Type B pancreatic cell (in vitro differentiated cells): ENCODE data around the gene LRRN2. TPM values are rescaled to one million over a fixed set of nuclear protein-coding genes. Genes with fewer than 3 reads are reported as not detected.

Experiments used
- DNase-seq: peaks from one replicate; pipeline ENCODE4 v3.0.0; 2021; ENCODE audit warnings: mixed read lengths; ENCODE audit not compliant: unreplicated experiment; ENCODE audit errors: extremely low spot score
- H3K27ac Mint-ChIP-seq: 2 replicates; pipeline ENCODE4 v1.8.0; 2021; ENCODE audit warnings: mild to moderate bottlenecking, mixed read lengths
- H3K27me3 Mint-ChIP-seq: 2 replicates; pipeline ENCODE4 v1.8.0; 2021; ENCODE audit warnings: mixed read lengths
- H3K36me3 Mint-ChIP-seq: 2 replicates; pipeline ENCODE4 v1.8.0; 2021; ENCODE audit warnings: mixed read lengths
- H3K4me1 Mint-ChIP-seq: one replicate; pipeline ENCODE4 v1.8.0; 2021; ENCODE audit warnings: mixed read lengths; ENCODE audit not compliant: unreplicated experiment
- H3K4me3 Mint-ChIP-seq: 2 replicates; pipeline ENCODE4 v1.8.0; 2021; ENCODE audit warnings: mild to moderate bottlenecking, mixed read lengths
- H3K9me3 Mint-ChIP-seq: 2 replicates; pipeline ENCODE4 v1.8.0; 2021; ENCODE audit warnings: mixed read lengths
- total RNA-seq: library from RNA; stranded (reverse); gene quantifications from 2 replicates; pipeline ENCODE4 v1.2.1, GENCODE V29; 2021; ENCODE audit warnings: low replicate concordance
- TF ChIP-seq, protein P1 (sequence below): fragments of 200-600 bp; sonication (generic); conservative IDR thresholded peaks from 2 replicates; pipeline ENCODE4 v1.5.0; 2021; ENCODE audit warnings: antibody characterized with exemption, mild to moderate bottlenecking

Gene LRRN2
- total RNA-seq, 1 donor from 2014 or later = 19.0 TPM

DNA sequence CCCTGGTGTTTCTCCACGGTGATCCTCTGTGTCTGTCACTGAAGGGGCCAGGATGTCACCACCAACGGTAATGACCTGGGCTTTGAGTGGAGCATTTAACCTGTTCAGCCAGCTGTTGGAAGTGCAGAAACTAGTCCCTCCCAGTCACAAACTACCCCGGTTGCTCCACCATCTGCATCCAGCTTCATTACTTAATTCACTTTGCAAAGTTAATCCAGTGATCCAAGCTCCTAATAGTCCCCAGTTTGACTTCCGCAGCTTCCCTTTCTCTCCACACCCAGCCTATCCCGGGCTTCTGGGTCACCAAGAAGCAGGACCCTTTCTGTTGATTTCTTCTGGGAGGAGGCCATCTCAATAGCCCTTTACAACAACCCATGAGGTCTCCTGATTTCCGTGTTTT, 105.9 kb downstream of the LRRN2 start:
- H3K36me3 Mint-ChIP-seq = no peaks in the 10 kb centered on the region
- no peaks in the 10 kb centered on the region for H3K9me3 Mint-ChIP-seq
- peaks cover 12% of the 10 kb centered on the region for H3K27me3 Mint-ChIP-seq
- H3K4me3 Mint-ChIP-seq = no peak overlapping the region
- H3K4me1 Mint-ChIP-seq = peaks cover 33% of the 10 kb centered on the region
- no peak for DNase-seq
- no peak overlapping the region for H3K27ac Mint-ChIP-seq
- TF ChIP-seq, protein P1, sequence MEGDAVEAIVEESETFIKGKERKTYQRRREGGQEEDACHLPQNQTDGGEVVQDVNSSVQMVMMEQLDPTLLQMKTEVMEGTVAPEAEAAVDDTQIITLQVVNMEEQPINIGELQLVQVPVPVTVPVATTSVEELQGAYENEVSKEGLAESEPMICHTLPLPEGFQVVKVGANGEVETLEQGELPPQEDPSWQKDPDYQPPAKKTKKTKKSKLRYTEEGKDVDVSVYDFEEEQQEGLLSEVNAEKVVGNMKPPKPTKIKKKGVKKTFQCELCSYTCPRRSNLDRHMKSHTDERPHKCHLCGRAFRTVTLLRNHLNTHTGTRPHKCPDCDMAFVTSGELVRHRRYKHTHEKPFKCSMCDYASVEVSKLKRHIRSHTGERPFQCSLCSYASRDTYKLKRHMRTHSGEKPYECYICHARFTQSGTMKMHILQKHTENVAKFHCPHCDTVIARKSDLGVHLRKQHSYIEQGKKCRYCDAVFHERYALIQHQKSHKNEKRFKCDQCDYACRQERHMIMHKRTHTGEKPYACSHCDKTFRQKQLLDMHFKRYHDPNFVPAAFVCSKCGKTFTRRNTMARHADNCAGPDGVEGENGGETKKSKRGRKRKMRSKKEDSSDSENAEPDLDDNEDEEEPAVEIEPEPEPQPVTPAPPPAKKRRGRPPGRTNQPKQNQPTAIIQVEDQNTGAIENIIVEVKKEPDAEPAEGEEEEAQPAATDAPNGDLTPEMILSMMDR = no peak

- Mint-ChIP-seq H3K9me3 (no peaks in the 10 kb centered on the region), H3K4me3 (peak overlapping the region; percentile 52), H3K27ac (peak overlapping the region; percentile 30), H3K4me1 (peaks cover 39% of the 10 kb centered on the region), H3K36me3 (no peaks in the 10 kb centered on the region), H3K27me3 (peaks cover 12% of the 10 kb centered on the region)
- TF ChIP-seq, protein P1 = no peak
- DNase-seq = no peak
These were observed 106.5 kb downstream of the LRRN2 start for GRCh38 chr1:204578867-204579664.

- H3K36me3 Mint-ChIP-seq = no peaks in the 10 kb centered on the region
- peaks cover 46% of the 10 kb centered on the region for H3K4me1 Mint-ChIP-seq
- no peak overlapping the region for H3K4me3 Mint-ChIP-seq
- no peak overlapping the region for H3K27ac Mint-ChIP-seq
- H3K27me3 Mint-ChIP-seq = peaks cover 12% of the 10 kb centered on the region
- DNase-seq = no peak
- H3K9me3 Mint-ChIP-seq = no peaks in the 10 kb centered on the region
- TF ChIP-seq, protein P1 = no peak
These were observed 107.6 kb downstream of the LRRN2 start for GRCh38 chr1:204577794-204578478.

- Mint-ChIP-seq H3K27me3 (peaks cover 12% of the 10 kb centered on the region), H3K36me3 (no peaks in the 10 kb centered on the region), H3K9me3 (no peaks in the 10 kb centered on the region), H3K4me3 (no peak overlapping the region), H3K27ac (peak overlapping the region; percentile 0), H3K4me1 (peaks cover 50% of the 10 kb centered on the region)
- no peak for DNase-seq
- TF ChIP-seq, protein P1 = peak; percentile 27
These were observed 109.1 kb downstream of the LRRN2 start for GRCh38 chr1:204576422-204576821.

- H3K4me3 Mint-ChIP-seq = peak overlapping the region; percentile 8
- H3K27me3 Mint-ChIP-seq = peaks cover 12% of the 10 kb centered on the region
- TF ChIP-seq, protein P1 = no peak
- H3K27ac Mint-ChIP-seq = peak overlapping the region; percentile 84
- peaks cover 50% of the 10 kb centered on the region for H3K4me1 Mint-ChIP-seq
- no peaks in the 10 kb centered on the region for H3K9me3 Mint-ChIP-seq
- H3K36me3 Mint-ChIP-seq = no peaks in the 10 kb centered on the region
- DNase-seq = no peak
These were observed 110.0 kb downstream of the LRRN2 start for GRCh38 chr1:204575221-204576190.
